ENCODE measurements around the gene ATAD5. TPM values are rescaled to one million over a fixed set of nuclear protein-coding genes. Genes with fewer than 3 reads are reported as not detected.

ATAD5 gene
- total RNA-seq, 1 donor from 2014 or later: 0.36 TPM

- no peaks in the 10 kb centered on the region for H3K9me3 ChIP-seq (replicated peaks)
- no peak for TF ChIP-seq CTCF (IDR thresholded peaks at IDR 0.05; ENCODE audit: borderline replicate concordance)
- intact Hi-C loops (cut with micrococcal nuclease): no loop called here
Observed at GRCh38 chr17:30838202-30838807, 6.5 kb downstream of the ATAD5 start.

GRCh38 chr17:30840771-30841170, 9.0 kb downstream of the ATAD5 start:
- DNase-seq: no peak
- Histone ChIP-seq H3K9me3 (replicated peaks) (no peaks in the 10 kb centered on the region), H3K4me3 (no peak overlapping the region), H3K36me3 (no peaks in the 10 kb centered on the region), H3K27ac (replicated peaks) (no peak overlapping the region), H3K4me1 (no peaks in the 10 kb centered on the region), H3K27me3 (ENCODE audit: low read depth) (no peaks in the 10 kb centered on the region)
- no peak for TF ChIP-seq CTCF (IDR thresholded peaks at IDR 0.05; ENCODE audit: borderline replicate concordance)
- intact Hi-C loops (cut with micrococcal nuclease): no loop called here

More at GRCh38 chr17:30838202-30838807, 6.5 kb downstream of the ATAD5 start:
- no peak overlapping the region for H3K27ac ChIP-seq (replicated peaks)
- no peaks in the 10 kb centered on the region for H3K27me3 ChIP-seq (ENCODE audit: low read depth)
- H3K36me3 ChIP-seq: no peaks in the 10 kb centered on the region
- DNase-seq: no peak
- H3K4me3 ChIP-seq: no peak overlapping the region
- no peaks in the 10 kb centered on the region for H3K4me1 ChIP-seq

- Histone ChIP-seq H3K27ac (replicated peaks) (no peak overlapping the region), H3K36me3 (no peaks in the 10 kb centered on the region), H3K4me3 (no peak overlapping the region), H3K4me1 (no peaks in the 10 kb centered on the region), H3K9me3 (replicated peaks) (no peaks in the 10 kb centered on the region), H3K27me3 (ENCODE audit: low read depth) (no peaks in the 10 kb centered on the region)
- intact Hi-C loops (cut with micrococcal nuclease): no loop called here
- no peak for DNase-seq
- TF ChIP-seq CTCF (IDR thresholded peaks at IDR 0.05; ENCODE audit: borderline replicate concordance): no peak
Observed at GRCh38 chr17:30848021-30848420, 16.3 kb downstream of the ATAD5 start.

- Histone ChIP-seq H3K4me1 (no peaks in the 10 kb centered on the region), H3K4me3 (no peak overlapping the region), H3K36me3 (no peaks in the 10 kb centered on the region), H3K9me3 (replicated peaks) (no peaks in the 10 kb centered on the region), H3K27ac (replicated peaks) (no peak overlapping the region), H3K27me3 (ENCODE audit: low read depth) (no peaks in the 10 kb centered on the region)
- TF ChIP-seq CTCF (IDR thresholded peaks at IDR 0.05; ENCODE audit: borderline replicate concordance): no peak
- intact Hi-C loops (cut with micrococcal nuclease): no loop called here
- DNase-seq: no peak
Observed at GRCh38 chr17:30854146-30854545, 22.4 kb downstream of the ATAD5 start.

- Histone ChIP-seq H3K36me3 (no peaks in the 10 kb centered on the region), H3K4me1 (no peaks in the 10 kb centered on the region), H3K27me3 (ENCODE audit: low read depth) (no peaks in the 10 kb centered on the region), H3K4me3 (no peak overlapping the region), H3K9me3 (replicated peaks) (no peaks in the 10 kb centered on the region), H3K27ac (replicated peaks) (no peak overlapping the region)
- DNase-seq: no peak
- intact Hi-C loops (cut with micrococcal nuclease): no loop called here
- TF ChIP-seq CTCF (IDR thresholded peaks at IDR 0.05; ENCODE audit: borderline replicate concordance): no peak
Observed at GRCh38 chr17:30858556-30859250, 26.9 kb downstream of the ATAD5 start.

All from left ventricle myocardium inferior (tissue), 1 donor.